Sigmoid colon (tissue), 7 donors: Measurements from ENCODE around the gene MBD4. TPM values are rescaled to one million over a fixed set of nuclear protein-coding genes. Genes with fewer than 3 reads are reported as not detected.
"Not testable (repeated sequence)": the region's sequence is repeated elsewhere in the genome, so short reads cannot be mapped to it uniquely, and the experiment has no call there.

Source experiments
- DNase-seq: peaks from one replicate; pipeline ENCODE4 v3.0.0-alpha.2; 2019
- H3K27ac ChIP-seq, 4 donors: fragments of 200-600 bp; sonication (generic); one replicate each; pipeline ENCODE4 v1.5.1; 2016 to 2019; ENCODE audit warnings: mild to moderate bottlenecking in 1 of 4
- H3K27me3 ChIP-seq, 3 donors: fragments of 200-600 bp; sonication (generic); one replicate each; pipeline ENCODE4 v1.5.1; 2019; ENCODE audit warnings: mild to moderate bottlenecking in 1 of 3
- H3K36me3 ChIP-seq, 4 donors: fragments of 200-600 bp; sonication (generic); one replicate each; pipeline ENCODE4 v1.5.1; 2016 to 2019
- H3K4me1 ChIP-seq, 4 donors: fragments of 200-600 bp; sonication (generic); one replicate each; pipeline ENCODE4 v1.5.1; 2017 to 2019
- H3K4me3 ChIP-seq, 4 donors: fragments of 200-600 bp; sonication (generic); one replicate each; pipeline ENCODE4 v1.5.1; 2017 to 2019; ENCODE audit warnings: mild to moderate bottlenecking in 2 of 4, moderate library complexity in 1 of 4
- H3K9me3 ChIP-seq, 4 donors: fragments of 200-600 bp in 3 of 4; sonication (generic) in 3 of 4; one replicate each; pipeline versions ENCODE4 v1.5.1 to v1.6.1; 2013 to 2019
- EP300 ChIP-seq, 4 donors: sonication (generic); formaldehyde crosslinking; IDR thresholded peaks; one replicate each; pipeline ENCODE4 v1.6.1; 2017; ENCODE audit warnings: antibody characterized with exemption in 4 of 4
- POLR2A ChIP-seq, 2 donors: fragments of 450-650 bp; IDR thresholded peaks; one replicate each; pipeline ENCODE4 v1.6.1; 2016; ENCODE audit warnings: antibody characterized with exemption in 2 of 2, mild to moderate bottlenecking in 2 of 2, moderate library complexity in 2 of 2
- POLR2AphosphoS5 ChIP-seq, 4 donors: sonication (generic); formaldehyde crosslinking; IDR thresholded peaks; one replicate each; pipeline ENCODE4 v1.6.1; 2017; ENCODE audit warnings: antibody characterized with exemption in 4 of 4
- WGBS, 2 donors: extraction: QIAGEN DNeasy Blood & Tissue Kit; methylation state at CpG; one replicate each; pipeline ENCODE4 v1.1.7; 2013; 5-methylcytosine and 5-hydroxymethylcytosine counted together
- intact Hi-C: fragments of 100-400 bp; cut with DNase I; formaldehyde crosslinking; loops from one replicate; pipeline ENCODE4 v1.15.1; 2023
- polyA plus RNA-seq, 3 donors: library from polyadenylated mRNA; stranded (reverse); fragments of 200-250 nt; gene quantifications; one replicate each; pipeline ENCODE4 v1.2.3, GENCODE V29; 2013
- total RNA-seq, 4 donors: library from RNA; depleted of rRNA; stranded (reverse); fragments of >200 nt; gene quantifications; one replicate each; pipeline ENCODE4 v1.1.0, GENCODE V29; 2016
- TF ChIP-seq, protein P1 (sequence below), 4 experiments: fragments of 450-650 bp in 3 of 4; fragments of 200-600 bp in 1 of 4; IDR thresholded peaks; one replicate each; pipeline ENCODE4 v1.5.1; 2016 to 2019; ENCODE audit warnings: antibody characterized with exemption in 4 of 4, mild to moderate bottlenecking in 3 of 4, moderate library complexity in 2 of 4
- donor health status: healthy with polysubstance abuse.
- donor health status: Bipolar disorder and iron deficiency.
- donor health status: healthy.

Gene MBD4
- total and polyA plus RNA-seq, 7 donors: 11.8 to 21.6 (median 15.8) TPM

DNA sequence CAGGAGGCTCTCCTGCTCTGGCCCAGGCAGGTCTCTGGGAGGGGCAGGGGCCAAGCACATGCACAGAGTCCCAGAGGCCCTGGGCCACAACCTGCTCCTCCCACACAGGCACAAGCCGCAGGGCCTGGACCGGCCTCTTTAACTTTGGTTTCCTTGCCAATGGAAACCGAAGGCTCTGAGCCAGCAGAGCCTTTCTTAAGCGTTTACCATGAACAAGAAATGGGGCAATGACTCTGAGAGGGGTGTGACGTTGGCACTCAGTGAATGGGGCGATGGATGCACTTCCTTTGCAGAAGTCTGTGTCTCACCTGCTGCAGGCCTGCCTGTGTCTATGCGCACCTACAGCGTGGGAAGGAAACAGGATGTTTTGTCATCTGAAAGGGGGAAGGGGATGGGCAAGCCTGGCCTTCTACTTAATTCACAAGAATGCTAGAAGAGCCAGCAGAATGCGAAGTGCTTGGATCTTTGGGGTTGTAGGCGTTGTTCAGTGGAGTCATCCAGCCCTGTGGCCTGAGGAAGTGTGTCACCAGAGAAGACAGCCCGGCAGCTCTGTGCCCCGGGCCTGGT lies 42.1 kb upstream of the MBD4 start:
- peaks cover 0 to 18% (median 2%) of the 10 kb centered on the region in 4 donors for H3K4me1 ChIP-seq
- H3K9me3 ChIP-seq: no peaks in the 10 kb centered on the region
- no peak for TF ChIP-seq POLR2A (IDR thresholded peaks at IDR 0.05)
- TF ChIP-seq, protein P1, sequence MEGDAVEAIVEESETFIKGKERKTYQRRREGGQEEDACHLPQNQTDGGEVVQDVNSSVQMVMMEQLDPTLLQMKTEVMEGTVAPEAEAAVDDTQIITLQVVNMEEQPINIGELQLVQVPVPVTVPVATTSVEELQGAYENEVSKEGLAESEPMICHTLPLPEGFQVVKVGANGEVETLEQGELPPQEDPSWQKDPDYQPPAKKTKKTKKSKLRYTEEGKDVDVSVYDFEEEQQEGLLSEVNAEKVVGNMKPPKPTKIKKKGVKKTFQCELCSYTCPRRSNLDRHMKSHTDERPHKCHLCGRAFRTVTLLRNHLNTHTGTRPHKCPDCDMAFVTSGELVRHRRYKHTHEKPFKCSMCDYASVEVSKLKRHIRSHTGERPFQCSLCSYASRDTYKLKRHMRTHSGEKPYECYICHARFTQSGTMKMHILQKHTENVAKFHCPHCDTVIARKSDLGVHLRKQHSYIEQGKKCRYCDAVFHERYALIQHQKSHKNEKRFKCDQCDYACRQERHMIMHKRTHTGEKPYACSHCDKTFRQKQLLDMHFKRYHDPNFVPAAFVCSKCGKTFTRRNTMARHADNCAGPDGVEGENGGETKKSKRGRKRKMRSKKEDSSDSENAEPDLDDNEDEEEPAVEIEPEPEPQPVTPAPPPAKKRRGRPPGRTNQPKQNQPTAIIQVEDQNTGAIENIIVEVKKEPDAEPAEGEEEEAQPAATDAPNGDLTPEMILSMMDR (IDR thresholded peaks at IDR 0.05): no peak
- TF ChIP-seq POLR2AphosphoS5 (IDR thresholded peaks at IDR 0.05): no peak
- TF ChIP-seq EP300 (IDR thresholded peaks at IDR 0.05): no peak
- no peak overlapping the region for H3K4me3 ChIP-seq
- intact Hi-C loops: no loop called here
- H3K36me3 ChIP-seq: peaks cover 5 to 81% (median 34%) of the 10 kb centered on the region in 4 donors
- H3K27me3 ChIP-seq: no peaks in the 10 kb centered on the region
- peak; percentile 82 for DNase-seq
- H3K27ac ChIP-seq: peak overlapping the region in 1 of 4 donors; percentile 56
- 70 to 87% methylated on average over 12 of the region's 12 CpGs for WGBS, 2 donors

DNA sequence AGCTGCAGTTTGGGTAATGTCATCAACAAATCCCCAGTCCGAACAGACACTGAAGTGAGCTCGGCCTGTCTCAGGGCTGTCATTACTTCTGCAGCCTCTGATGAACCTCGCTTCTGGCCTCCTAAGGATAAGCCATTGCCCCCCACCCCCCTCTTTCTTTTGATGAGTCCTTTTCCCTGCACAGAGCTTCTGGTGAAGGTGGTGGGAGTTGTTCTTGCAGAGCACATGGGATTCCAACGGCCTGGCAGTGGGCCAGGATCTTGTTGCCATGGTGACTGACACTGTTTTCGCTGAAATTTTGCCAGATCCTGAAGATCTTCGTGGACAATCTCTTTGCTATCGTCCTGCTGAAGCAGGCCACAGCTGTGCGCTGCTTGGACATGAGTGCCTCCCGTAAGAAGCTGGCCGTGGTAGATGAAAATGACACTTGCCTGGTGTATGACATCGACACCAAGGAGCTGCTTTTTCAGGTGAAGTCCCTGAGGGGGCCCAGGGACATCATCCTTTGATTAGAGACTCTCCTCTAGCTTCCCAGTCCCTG lies 41.5 kb upstream of the MBD4 start:
- DNase-seq, H3K4me3 ChIP-seq, H3K27me3 ChIP-seq, intact Hi-C loops, H3K9me3 ChIP-seq: not testable (repeated sequence)
- H3K4me1 ChIP-seq: peaks cover 0 to 14% (median 2%) of the 10 kb centered on the region in 4 donors
- peaks cover 5 to 85% (median 37%) of the 10 kb centered on the region in 4 donors for H3K36me3 ChIP-seq
- peak overlapping the region in 1 of 4 donors; percentile 56 for H3K27ac ChIP-seq
- 76 to 77% methylated on average over 8 of the region's 11 CpGs for WGBS, 2 donors

DNA sequence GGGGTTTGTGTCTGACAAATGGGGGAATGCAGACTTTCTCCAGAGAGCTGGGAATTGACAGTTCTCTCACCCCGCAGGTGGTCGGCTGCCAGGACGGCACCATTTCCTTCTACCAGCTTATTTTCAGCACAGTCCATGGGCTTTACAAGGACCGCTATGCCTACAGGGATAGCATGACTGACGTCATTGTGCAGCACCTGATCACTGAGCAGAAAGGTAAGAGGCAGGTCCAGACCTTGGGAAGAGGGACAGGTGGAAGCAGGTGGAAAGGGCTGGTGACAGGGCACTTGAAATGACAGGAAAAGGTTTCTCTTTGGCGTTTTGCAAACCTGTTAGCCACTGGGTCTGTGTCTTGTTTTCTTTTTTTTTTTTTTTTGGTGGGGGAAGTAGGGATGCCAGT lies 36.8 kb upstream of the MBD4 start:
- peaks cover 5 to 71% (median 30%) of the 10 kb centered on the region in 4 donors for H3K36me3 ChIP-seq
- WGBS, 2 donors: 92 to 95% methylated on average over 6 of the region's 6 CpGs
- no peaks in the 10 kb centered on the region for H3K9me3 ChIP-seq
- H3K4me1 ChIP-seq: peaks cover 0 to 6% (median 1%) of the 10 kb centered on the region in 4 donors
- H3K4me3 ChIP-seq: no peak overlapping the region
- H3K27ac ChIP-seq: no peak overlapping the region
- H3K27me3 ChIP-seq: no peaks in the 10 kb centered on the region
- DNase-seq: no peak
- intact Hi-C loops: no loop called here
- TF ChIP-seq, protein P1 (IDR thresholded peaks at IDR 0.05): no peak
- TF ChIP-seq POLR2A (IDR thresholded peaks at IDR 0.05): no peak

DNA sequence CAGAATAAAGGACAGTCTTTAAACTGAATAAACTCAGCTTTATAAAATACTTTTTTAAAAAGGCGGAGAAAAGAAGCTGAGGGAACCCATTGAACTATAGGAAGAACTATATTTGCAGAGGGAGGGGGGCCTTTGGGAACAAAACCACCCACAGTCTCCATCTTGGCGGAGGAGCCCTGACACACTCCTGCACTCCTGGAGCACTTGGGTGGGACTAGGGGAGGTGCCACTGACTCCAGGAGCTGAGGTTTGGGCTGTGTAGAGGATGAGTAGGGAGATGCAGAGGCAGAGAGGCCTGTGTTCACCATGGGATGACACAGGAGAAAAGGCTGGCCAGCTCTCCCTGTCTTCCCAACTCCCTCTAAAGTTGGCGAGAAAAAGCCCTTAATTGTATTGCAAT lies 36.1 kb upstream of the MBD4 start:
- peaks cover 5 to 77% (median 31%) of the 10 kb centered on the region in 4 donors for H3K36me3 ChIP-seq
- no peaks in the 10 kb centered on the region for H3K4me1 ChIP-seq
- intact Hi-C loops: no loop called here
- H3K27me3 ChIP-seq: no peaks in the 10 kb centered on the region
- TF ChIP-seq POLR2A (IDR thresholded peaks at IDR 0.05): no peak
- no peak for TF ChIP-seq EP300 (IDR thresholded peaks at IDR 0.05)
- no peak overlapping the region for H3K4me3 ChIP-seq
- no peaks in the 10 kb centered on the region for H3K9me3 ChIP-seq
- DNase-seq: no peak
- H3K27ac ChIP-seq: no peak overlapping the region
- WGBS, 2 donors: 96 to 99% methylated on average over 3 of the region's 3 CpGs

DNA sequence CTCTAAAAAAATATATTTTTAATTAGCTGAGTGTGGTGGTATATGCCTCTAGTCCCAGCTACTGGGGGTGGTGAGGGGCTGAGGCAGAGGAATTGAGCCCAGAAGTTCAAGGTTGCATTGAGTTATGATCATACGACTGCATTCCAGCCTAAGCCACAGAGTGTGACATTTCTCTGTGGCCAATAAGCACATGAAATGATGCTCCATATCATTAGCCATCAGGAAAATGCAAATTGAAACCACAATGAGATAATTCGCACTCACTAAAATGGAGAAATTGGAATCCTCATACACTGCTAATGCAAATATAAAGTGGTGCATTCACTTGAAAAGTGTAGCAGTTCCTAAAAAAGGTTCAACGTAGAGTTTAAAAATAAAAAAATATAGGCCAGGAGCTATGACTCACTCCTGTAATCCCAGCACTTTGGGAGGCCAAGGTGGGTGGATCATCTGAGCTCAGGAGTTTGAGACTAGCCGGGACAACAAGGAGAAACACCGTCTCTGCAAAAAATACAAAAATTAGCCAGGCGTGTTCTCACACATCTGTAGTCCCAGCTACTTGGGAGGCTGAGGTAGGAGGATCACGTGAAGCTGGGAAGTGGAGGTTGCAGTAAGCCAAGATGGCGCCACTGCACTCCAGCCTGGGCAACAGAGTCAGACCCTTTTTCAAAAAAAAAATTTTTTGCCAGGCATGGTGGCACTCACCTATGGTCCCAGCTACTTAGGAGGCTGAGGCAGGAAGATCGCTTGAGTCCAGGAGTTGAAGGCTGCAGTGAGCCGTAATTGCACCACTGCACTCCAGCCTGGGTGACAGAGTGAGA lies 35.4 kb upstream of the MBD4 start:
- no peaks in the 10 kb centered on the region for H3K4me1 ChIP-seq
- H3K27ac ChIP-seq: no peak overlapping the region
- H3K27me3 ChIP-seq: no peaks in the 10 kb centered on the region
- peaks cover 5 to 74% (median 29%) of the 10 kb centered on the region in 4 donors for H3K36me3 ChIP-seq
- H3K9me3 ChIP-seq: no peaks in the 10 kb centered on the region
- no peak for TF ChIP-seq POLR2A (IDR thresholded peaks at IDR 0.05)
- TF ChIP-seq EP300 (IDR thresholded peaks at IDR 0.05): no peak
- TF ChIP-seq, protein P1 (IDR thresholded peaks at IDR 0.05): no peak
- TF ChIP-seq POLR2AphosphoS5 (IDR thresholded peaks at IDR 0.05): no peak
- 95 to 96% methylated on average over 10 of the region's 10 CpGs for WGBS, 2 donors
- no peak for DNase-seq
- H3K4me3 ChIP-seq: no peak overlapping the region
- intact Hi-C loops: no loop called here
